Body of pancreas (tissue), 4 donors: Measurements from ENCODE around the gene ADAM15.

Source experiments
- CTCF ChIP-seq, 7 experiments: fragments of 450-650 bp in 4 of 7; fragments of 200-600 bp in 3 of 7; sonication (generic) in 3 of 7; IDR thresholded peaks; one replicate each; pipeline ENCODE4 v1.5.1; 2016 to 2019; ENCODE audit warnings: antibody characterized with exemption in 7 of 7
- POLR2A ChIP-seq, 3 donors: fragments of 450-650 bp; IDR thresholded peaks; one replicate each; pipeline ENCODE4 v1.6.1; 2016; ENCODE audit warnings: antibody characterized with exemption in 3 of 3, mild to moderate bottlenecking in 2 of 3

DNA sequence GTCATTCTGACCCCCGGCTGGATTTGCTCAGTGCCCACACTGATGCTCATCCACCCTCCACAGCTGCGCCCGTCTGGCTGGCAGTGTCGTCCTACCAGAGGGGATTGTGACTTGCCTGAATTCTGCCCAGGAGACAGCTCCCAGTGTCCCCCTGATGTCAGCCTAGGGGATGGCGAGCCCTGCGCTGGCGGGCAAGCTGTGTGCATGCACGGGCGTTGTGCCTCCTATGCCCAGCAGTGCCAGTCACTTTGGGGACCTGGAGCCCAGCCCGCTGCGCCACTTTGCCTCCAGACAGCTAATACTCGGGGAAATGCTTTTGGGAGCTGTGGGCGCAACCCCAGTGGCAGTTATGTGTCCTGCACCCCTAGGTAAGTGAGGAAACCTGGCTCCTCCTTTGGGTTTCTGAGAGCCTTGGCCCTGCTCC lies 6.7 kb downstream of the ADAM15 start:
- TF ChIP-seq CTCF (IDR thresholded peaks at IDR 0.05) = no peak
- no peak for TF ChIP-seq POLR2A (IDR thresholded peaks at IDR 0.05)
